ENCODE data around the gene SEL1L3.

Gene SEL1L3

GRCh38 chr4:25790024-25790423 is 72.8 kb downstream of the SEL1L3 start:
- DNase-seq (ENCODE audit: low read depth): no peak

GRCh38 chr4:25788703-25789238 is 74.0 kb downstream of the SEL1L3 start:
- no peak for DNase-seq (ENCODE audit: low read depth)

- DNase-seq (ENCODE audit: low read depth): peak; percentile 27
These were observed 76.2 kb downstream of the SEL1L3 start for GRCh38 chr4:25786497-25787065.

- no peak for DNase-seq (ENCODE audit: low read depth)
These were observed 78.8 kb downstream of the SEL1L3 start for GRCh38 chr4:25783943-25784342.

DNA sequence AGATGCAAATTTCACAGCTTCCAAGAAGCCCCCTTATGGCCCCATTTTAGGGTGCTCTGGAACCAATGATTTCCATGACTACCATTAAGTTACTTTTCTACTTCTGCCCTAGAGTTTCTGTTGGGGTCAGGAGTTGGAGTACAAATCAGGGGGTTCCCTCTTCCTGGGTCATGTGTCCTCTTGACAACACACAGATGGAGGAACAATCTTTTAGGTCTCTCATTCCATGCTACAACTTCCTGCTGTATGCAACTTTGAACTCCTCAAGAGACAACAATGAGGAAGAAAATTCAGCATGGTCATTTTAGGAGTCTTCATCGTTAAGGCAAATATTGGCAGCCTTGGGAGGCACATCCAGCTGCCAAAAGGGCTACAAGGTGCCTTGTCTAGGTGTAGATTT is 79.7 kb downstream of the SEL1L3 start:
- DNase-seq (ENCODE audit: low read depth): no peak

- no peak for DNase-seq (ENCODE audit: low read depth)
These were observed 80.3 kb downstream of the SEL1L3 start for GRCh38 chr4:25782482-25782881.

- DNase-seq (ENCODE audit: low read depth): peak; percentile 57
These were observed 83.8 kb downstream of the SEL1L3 start for GRCh38 chr4:25779021-25779420.

GRCh38 chr4:25776795-25777194 is 86.0 kb downstream of the SEL1L3 start:
- DNase-seq (ENCODE audit: low read depth): no peak

DNA sequence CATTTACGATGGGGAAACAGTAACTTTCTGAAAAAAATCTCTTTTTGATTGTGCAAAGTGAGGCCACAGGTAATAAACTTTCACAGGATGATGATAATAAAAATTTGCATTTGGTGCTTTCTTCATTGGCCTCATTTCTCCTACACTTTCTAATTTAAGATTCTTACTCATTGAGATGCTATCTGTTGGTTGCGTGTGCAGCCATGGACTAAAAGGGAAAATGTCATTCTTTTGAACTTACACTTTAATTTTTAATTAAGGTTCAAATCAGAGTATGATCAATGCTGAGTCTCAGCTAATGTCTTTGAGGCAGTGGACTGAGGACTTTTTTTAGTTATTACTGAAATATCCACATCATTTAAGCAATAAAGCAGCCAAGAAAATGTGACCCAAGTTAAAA is 87.6 kb downstream of the SEL1L3 start:
- no peak for DNase-seq (ENCODE audit: low read depth)

DNA sequence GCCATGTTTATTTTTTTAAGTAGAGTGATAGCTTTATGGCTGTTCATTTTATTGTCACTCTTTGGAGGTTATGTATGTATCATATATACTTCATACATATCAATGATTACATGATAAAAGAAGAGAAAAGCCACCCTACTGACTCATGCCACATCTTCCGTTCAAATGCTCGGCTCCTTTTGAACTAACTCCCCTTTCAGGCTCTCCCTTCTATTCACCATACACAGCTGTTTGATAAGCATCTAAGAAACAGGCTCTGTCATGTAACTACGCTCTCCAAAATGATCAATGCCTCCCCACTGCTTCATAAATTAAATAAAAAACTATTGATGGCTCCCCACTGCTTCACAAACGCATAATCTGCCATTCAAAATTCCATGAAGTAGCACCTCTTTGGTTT is 89.4 kb downstream of the SEL1L3 start:
- no peak for DNase-seq (ENCODE audit: low read depth)

DNA sequence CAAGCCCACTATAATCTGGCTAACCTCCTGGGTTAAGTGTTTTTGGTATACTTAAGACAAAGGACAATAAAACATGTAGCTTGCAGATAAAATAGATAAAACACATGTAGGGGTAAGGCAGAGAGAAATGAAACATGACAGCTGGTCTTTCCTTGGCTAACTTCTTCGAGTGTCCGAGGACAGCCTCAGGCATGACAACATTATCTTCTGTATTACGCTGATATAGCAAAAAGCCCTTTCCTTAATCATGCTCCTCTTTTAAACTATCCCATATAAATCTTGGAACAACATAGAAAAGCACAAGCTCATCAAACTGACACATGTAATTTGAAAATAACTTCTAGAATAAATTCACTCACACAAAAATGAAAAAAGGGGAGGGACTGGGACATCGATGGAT is 91.1 kb downstream of the SEL1L3 start:
- no peak for DNase-seq (ENCODE audit: low read depth)

- no peak for DNase-seq (ENCODE audit: low read depth)
These were observed 91.9 kb downstream of the SEL1L3 start for GRCh38 chr4:25770847-25771246.

- no peak for DNase-seq (ENCODE audit: low read depth)
These were observed 93.5 kb downstream of the SEL1L3 start for GRCh38 chr4:25769251-25769650.

GRCh38 chr4:25767877-25768725 is 94.7 kb downstream of the SEL1L3 start:
- DNase-seq (ENCODE audit: low read depth): peak; percentile 74

DNA sequence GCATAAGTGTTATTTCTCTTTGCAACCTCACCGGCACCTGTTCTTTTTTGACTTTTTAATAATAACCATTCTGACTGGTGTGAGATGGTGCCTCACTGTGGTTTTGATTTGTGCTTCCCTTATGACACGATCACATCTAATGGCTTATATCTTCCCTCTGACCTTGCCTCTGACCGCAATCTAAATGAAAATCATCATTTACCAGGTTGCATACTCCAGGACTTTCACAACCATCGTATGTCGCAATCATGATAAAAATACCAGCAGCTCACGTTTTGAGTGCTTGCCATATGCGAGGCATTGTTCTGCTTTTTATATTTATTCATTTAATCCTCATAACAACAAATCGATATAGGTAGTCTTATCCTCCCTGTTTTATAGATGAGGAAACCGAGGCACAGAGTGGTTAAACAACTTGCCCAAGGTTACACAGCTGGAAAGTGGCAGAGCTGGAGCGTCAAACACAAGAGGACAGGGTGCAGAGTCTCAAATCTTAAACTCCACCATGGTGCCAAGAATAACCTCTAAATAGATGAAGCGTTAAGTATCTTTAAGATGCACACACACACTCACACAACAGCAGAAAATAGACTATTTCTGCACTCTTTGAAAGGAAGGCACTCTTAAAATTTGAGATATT is 102.2 kb downstream of the SEL1L3 start:
- no peak for DNase-seq (ENCODE audit: low read depth)

DNA sequence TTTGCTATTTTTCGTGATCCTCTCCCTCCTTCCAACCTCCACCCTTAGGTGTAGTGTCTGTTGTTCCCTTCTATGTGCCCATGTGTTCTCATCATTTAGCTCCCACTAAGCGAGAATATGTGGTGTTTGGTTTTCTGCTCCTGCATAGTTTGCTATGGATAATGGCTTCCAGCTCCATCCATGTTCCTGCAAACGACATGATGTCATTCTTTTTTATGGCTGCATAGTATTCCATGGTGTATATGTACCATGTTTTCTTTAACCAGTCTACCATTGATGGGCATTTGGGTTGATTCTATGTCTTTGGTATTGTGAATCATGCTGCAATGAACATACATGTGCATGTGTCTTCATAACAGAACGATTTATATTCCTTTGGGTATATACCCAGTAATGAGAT is 102.7 kb downstream of the SEL1L3 start:
- DNase-seq (ENCODE audit: low read depth): no peak

DNA sequence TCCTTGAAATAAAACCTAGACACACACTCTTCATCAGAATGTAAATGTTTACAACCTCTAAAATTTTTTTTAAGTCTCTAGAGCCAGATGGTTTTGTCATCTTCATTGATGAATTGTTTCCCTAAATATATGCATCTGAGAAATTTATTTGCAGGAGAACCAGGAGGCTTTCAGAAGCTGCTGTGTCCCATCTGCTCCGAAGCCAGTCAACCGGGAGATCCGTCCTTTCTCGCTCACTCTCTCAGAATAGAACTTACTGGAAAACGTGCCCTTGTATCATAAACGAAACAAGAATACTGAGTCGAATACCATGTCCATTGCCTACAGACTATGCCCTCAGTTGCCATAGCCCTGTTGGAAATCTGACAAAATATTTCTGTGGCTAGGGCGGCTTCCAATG is 103.7 kb downstream of the SEL1L3 start:
- no peak for DNase-seq (ENCODE audit: low read depth)

DNA sequence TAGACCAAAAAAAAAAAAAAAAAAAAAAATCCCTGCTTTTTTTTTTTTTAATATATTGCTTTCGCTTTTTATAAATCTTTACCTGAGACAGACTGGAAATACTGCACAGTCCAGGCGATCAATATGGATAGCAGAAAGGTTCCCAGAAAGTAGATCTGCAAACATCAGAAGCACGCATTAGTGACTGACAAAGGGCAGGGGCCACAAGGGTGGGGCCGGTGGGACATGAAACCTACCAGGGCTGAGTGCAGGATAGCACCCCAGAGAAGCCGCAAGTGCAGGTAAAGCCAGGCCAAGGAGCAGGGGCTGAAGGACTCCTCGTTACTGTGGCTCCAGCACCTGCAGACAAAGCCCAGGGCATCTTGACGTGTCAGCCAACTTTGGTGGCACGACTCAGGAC is 105.3 kb downstream of the SEL1L3 start:
- DNase-seq (ENCODE audit: low read depth): no peak

GRCh38 chr4:25756503-25756902 is 106.3 kb downstream of the SEL1L3 start:
- no peak for DNase-seq (ENCODE audit: low read depth)

DNA sequence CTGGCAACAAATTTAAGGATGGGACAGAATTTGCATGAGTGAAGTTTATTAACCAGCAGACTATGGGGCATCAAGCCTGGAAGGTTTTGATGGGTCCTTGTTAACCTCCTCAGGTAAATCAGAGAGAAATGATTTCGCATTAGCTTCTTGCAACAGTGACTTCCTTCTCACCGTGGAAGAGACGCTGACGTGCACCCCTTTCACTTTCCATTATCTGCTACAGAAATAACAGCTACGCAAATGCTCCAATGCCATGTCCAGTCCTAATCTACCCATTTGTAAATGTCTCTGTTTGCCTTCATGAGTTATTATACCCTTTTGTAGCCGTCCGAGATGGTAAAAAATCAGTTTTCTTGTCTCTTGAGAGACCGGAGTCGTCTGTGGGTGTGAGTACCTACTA is 106.9 kb downstream of the SEL1L3 start:
- no peak for DNase-seq (ENCODE audit: low read depth)

GRCh38 chr4:25753239-25753638 is 109.5 kb downstream of the SEL1L3 start:
- DNase-seq (ENCODE audit: low read depth): no peak

GRCh38 chr4:25750874-25751273 is 111.9 kb downstream of the SEL1L3 start:
- DNase-seq (ENCODE audit: low read depth): no peak

DNA sequence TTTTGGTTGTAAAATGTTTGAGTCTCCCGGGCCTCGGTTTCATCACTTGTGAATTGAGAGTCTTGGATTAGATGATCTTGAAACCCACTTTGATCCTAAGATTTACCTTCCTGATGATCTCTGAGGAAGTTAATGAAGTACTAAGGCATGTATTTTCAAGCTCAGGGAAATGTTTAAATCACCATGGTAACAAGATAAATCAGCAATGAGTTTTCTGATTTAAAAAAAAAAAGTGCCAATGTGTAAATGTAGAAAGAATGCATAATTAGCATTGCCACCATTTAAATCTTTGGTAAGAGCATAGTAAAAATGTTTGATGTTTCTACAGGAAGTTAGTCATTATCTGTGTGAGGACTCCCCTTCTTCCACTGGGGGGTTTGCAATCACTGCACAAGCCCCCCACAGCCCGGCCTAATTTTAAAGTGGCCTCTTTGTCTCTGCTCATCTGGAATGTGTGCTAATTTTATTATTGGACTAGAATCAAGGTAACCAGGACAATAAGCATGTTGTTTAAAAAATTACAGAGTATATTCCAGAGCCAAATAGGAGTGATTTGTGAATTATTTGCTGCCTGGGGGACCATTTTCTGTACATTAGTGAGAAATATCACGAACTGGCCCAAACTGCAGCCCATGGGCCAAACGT is 113.5 kb downstream of the SEL1L3 start:
- DNase-seq (ENCODE audit: low read depth): no peak
